MCF 10A (cell line): ENCODE data around the gene BAZ2B. TPM values are rescaled to one million over a fixed set of nuclear protein-coding genes. Genes with fewer than 3 reads are reported as not detected.

Experiments used
- BruUV-seq: library from RNA; stranded (reverse); fragments of 400-500 nt; replicated peaks from 2 replicates; lab custom pipeline; 2021; lab: Mats Ljungman, UMichigan
- CTCF ChIA-PET: fragments of 300-600 bp; sonication (Branson Sonifier 250); formaldehyde crosslinking; extraction: SDS; loops from one replicate; lab custom pipeline; 2021; ENCODE audit warnings: antibody characterized with exemption, inconsistent platforms; lab: Yijun Ruan, JAX
- POLR2A ChIA-PET: fragments of 300-600, 350-650 bp; sonication (Branson Sonifier 250); formaldehyde crosslinking; extraction: SDS; loops from one replicate; lab custom pipeline; 2020; ENCODE audit warnings: antibody characterized with exemption, inconsistent platforms; lab: Yijun Ruan, JAX
- DNase-seq: peaks from one replicate; pipeline ENCODE4 v3.0.0-alpha.2; 2018; ENCODE audit not compliant: unreplicated experiment
- H3K27ac Mint-ChIP-seq: one replicate; pipeline ENCODE4 v1.8.0; 2022; ENCODE audit warnings: mild to moderate bottlenecking, low read depth, mixed read lengths; ENCODE audit not compliant: unreplicated experiment
- H3K27me3 Mint-ChIP-seq: one replicate; pipeline ENCODE4 v1.8.0; 2022; ENCODE audit warnings: mixed read lengths; ENCODE audit not compliant: insufficient read depth, unreplicated experiment
- H3K36me3 Mint-ChIP-seq: one replicate; pipeline ENCODE4 v1.8.0; 2022; ENCODE audit warnings: mild to moderate bottlenecking, moderate library complexity, mixed read lengths; ENCODE audit not compliant: insufficient read depth, unreplicated experiment
- H3K4me1 Mint-ChIP-seq: one replicate; pipeline ENCODE4 v1.8.0; 2022; ENCODE audit warnings: mixed read lengths; ENCODE audit not compliant: insufficient read depth, unreplicated experiment
- H3K4me3 Mint-ChIP-seq: one replicate; pipeline ENCODE4 v1.8.0; 2022; ENCODE audit warnings: mild to moderate bottlenecking, moderate library complexity, mixed read lengths; ENCODE audit not compliant: unreplicated experiment
- H3K9me3 Mint-ChIP-seq: one replicate; pipeline ENCODE4 v1.8.0; 2022; ENCODE audit warnings: mixed read lengths; ENCODE audit not compliant: unreplicated experiment
- intact Hi-C: fragments of 100-400 bp; cut with micrococcal nuclease; formaldehyde crosslinking; loops from 2 replicates; pipeline ENCODE4 v1.14.1; 2022
- total RNA-seq: library from RNA; stranded (reverse); gene quantifications from 2 replicates; pipeline ENCODE4 v1.2.3, GENCODE V29; 2022
- TF ChIP-seq, protein P1 (sequence below): fragments of 200-600 bp; IDR thresholded peaks from one replicate; pipeline ENCODE4 v1.8.0; 2022; ENCODE audit warnings: antibody characterized with exemption, mild to moderate bottlenecking; ENCODE audit not compliant: unreplicated experiment

The BAZ2B gene
- total RNA-seq, 1 experiment from 2014 or later, result 51.8 TPM

- H3K27ac Mint-ChIP-seq, result peak overlapping the region; percentile 98
- no TSS peak for BruUV-seq
- no peaks in the 10 kb centered on the region for H3K27me3 Mint-ChIP-seq
- ChIA-PET POLR2A (interaction anchor here (0.8 to 11.1 kb wide), 12 partner anchors 8 to 1511 kb away, joined by 3 to 262 read pairs (median 6); partner anchors contain the start of gene MARCHF7), CTCF (interaction anchor here (0.7 to 1.3 kb wide), 4 partner anchors 9 to 205 kb away, joined by 3 read pairs; no protein-coding TSS in a partner anchor)
- H3K4me3 Mint-ChIP-seq, result peak overlapping the region; percentile 99
- TF ChIP-seq, protein P1, sequence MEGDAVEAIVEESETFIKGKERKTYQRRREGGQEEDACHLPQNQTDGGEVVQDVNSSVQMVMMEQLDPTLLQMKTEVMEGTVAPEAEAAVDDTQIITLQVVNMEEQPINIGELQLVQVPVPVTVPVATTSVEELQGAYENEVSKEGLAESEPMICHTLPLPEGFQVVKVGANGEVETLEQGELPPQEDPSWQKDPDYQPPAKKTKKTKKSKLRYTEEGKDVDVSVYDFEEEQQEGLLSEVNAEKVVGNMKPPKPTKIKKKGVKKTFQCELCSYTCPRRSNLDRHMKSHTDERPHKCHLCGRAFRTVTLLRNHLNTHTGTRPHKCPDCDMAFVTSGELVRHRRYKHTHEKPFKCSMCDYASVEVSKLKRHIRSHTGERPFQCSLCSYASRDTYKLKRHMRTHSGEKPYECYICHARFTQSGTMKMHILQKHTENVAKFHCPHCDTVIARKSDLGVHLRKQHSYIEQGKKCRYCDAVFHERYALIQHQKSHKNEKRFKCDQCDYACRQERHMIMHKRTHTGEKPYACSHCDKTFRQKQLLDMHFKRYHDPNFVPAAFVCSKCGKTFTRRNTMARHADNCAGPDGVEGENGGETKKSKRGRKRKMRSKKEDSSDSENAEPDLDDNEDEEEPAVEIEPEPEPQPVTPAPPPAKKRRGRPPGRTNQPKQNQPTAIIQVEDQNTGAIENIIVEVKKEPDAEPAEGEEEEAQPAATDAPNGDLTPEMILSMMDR, result no peak
- DNase-seq, result peak; percentile 42
- no peaks in the 10 kb centered on the region for H3K9me3 Mint-ChIP-seq
- peaks cover 19% of the 10 kb centered on the region for H3K4me1 Mint-ChIP-seq
- intact Hi-C loops, result loop anchor here (2.0 kb wide), 1 partner anchor 63 kb away; no protein-coding TSS in a partner anchor
- peaks cover 12% of the 10 kb centered on the region for H3K36me3 Mint-ChIP-seq
Observed at GRCh38 chr2:159613651-159614285, 2.6 kb downstream of the BAZ2B start.

DNA sequence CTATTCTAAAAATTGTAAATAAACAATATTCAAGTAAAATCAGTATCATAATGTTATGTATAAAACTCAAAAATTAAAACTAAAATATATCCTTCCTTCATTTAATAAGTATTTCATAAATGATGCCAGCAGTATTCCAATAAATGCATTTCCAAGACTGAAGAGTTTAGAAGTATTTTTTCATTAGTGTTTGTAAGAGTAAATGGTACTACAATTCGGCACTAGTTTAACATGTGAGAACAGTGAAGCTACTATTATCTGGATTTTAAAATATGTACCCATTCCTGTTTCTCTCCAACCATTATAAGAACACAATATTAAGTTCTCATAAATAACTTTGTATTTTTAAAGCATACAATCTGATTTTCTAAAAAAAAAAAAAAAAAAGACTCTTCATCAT is 3.3 kb downstream of the BAZ2B start:
- peak overlapping the region; percentile 99 for H3K4me3 Mint-ChIP-seq
- H3K4me1 Mint-ChIP-seq, result peaks cover 20% of the 10 kb centered on the region
- H3K36me3 Mint-ChIP-seq, result peaks cover 12% of the 10 kb centered on the region
- H3K9me3 Mint-ChIP-seq, result no peaks in the 10 kb centered on the region
- H3K27ac Mint-ChIP-seq, result peak overlapping the region; percentile 98
- POLR2A ChIA-PET, result interaction anchor here (0.6 to 11.1 kb wide), 9 partner anchors 9 to 115 kb away, joined by 3 to 262 read pairs (median 8); partner anchors contain the start of gene MARCHF7
- intact Hi-C loops, result no loop called here
- TF ChIP-seq, protein P1, result no peak
- no peaks in the 10 kb centered on the region for H3K27me3 Mint-ChIP-seq
- no TSS peak for BruUV-seq
- no peak for DNase-seq
- CTCF ChIA-PET, result interaction anchor here (0.6 to 1.3 kb wide), 3 partner anchors 12 to 85 kb away, joined by 3 read pairs; no protein-coding TSS in a partner anchor

GRCh38 chr2:159612255-159612901 is 4.0 kb downstream of the BAZ2B start:
- no peaks in the 10 kb centered on the region for H3K27me3 Mint-ChIP-seq
- H3K4me3 Mint-ChIP-seq, result peak overlapping the region; percentile 60
- H3K27ac Mint-ChIP-seq, result peak overlapping the region; percentile 98
- ChIA-PET CTCF (interaction anchor here (0.5 kb wide), 1 partner anchor 865 kb away, joined by 4 read pairs; no protein-coding TSS in a partner anchor), POLR2A (interaction anchor here (0.6 to 11.1 kb wide), 10 partner anchors 9 to 114 kb away, joined by 3 to 262 read pairs (median 6); partner anchors contain the start of gene MARCHF7)
- BruUV-seq, result no TSS peak
- H3K4me1 Mint-ChIP-seq, result peaks cover 20% of the 10 kb centered on the region
- intact Hi-C loops, result no loop called here
- TF ChIP-seq, protein P1, result no peak
- H3K9me3 Mint-ChIP-seq, result no peaks in the 10 kb centered on the region
- H3K36me3 Mint-ChIP-seq, result peaks cover 12% of the 10 kb centered on the region
- peak; percentile 40 for DNase-seq
